OCI-LY7 (cell line): ENCODE measurements around the gene PVALEF.

Experiments used
- EZH2phosphoT487 ChIP-seq: fragments of 200-600 bp; sonication (generic); IDR thresholded peaks from 2 replicates; pipeline ENCODE4 v1.6.1; 2018; ENCODE audit warnings: low read depth, borderline replicate concordance, mild to moderate bottlenecking, mixed run types, antibody characterized with exemption, low read length, moderate library complexity, mixed read lengths
- TF ChIP-seq, protein P1 (sequence below): fragments of 200-600 bp; sonication (generic); conservative IDR thresholded peaks from 2 replicates; pipeline ENCODE4 v1.5.1; 2014; ENCODE audit warnings: mild to moderate bottlenecking, antibody characterized with exemption, low read length, moderate library complexity, mixed read lengths

DNA sequence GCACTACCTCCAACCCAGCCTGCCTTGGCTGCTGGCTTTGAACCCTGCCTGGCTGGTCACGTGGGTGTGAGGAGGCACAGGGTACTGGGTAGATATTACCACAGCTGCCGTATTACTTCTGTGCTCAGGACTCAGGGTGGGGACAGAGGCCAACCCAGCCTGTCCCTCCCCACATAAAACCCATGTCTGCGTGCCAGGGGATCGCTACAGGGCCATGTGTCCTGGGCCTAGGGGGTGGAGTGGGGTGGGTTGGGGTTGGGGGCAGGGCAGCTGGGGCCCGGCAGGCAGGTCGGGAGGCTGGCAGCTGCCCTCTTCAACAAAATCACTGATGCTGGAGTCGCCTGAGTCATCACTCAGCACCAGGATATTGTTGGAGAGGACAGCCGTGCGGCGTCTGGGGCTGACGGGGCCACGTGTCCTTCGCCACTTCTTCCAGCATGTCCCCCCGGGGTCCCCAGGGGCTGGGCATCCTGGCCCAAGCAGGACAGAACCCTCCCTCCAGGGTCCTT lies 39.7 kb upstream of the PVALEF start:
- TF ChIP-seq, protein P1, sequence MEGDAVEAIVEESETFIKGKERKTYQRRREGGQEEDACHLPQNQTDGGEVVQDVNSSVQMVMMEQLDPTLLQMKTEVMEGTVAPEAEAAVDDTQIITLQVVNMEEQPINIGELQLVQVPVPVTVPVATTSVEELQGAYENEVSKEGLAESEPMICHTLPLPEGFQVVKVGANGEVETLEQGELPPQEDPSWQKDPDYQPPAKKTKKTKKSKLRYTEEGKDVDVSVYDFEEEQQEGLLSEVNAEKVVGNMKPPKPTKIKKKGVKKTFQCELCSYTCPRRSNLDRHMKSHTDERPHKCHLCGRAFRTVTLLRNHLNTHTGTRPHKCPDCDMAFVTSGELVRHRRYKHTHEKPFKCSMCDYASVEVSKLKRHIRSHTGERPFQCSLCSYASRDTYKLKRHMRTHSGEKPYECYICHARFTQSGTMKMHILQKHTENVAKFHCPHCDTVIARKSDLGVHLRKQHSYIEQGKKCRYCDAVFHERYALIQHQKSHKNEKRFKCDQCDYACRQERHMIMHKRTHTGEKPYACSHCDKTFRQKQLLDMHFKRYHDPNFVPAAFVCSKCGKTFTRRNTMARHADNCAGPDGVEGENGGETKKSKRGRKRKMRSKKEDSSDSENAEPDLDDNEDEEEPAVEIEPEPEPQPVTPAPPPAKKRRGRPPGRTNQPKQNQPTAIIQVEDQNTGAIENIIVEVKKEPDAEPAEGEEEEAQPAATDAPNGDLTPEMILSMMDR = no peak
- TF ChIP-seq EZH2phosphoT487 = no peak
